T-helper 1 cell (primary cell): ENCODE data around the gene ZNF41.

Experiments used
- DNase-seq, 5 donors: peaks; one replicate each; pipeline ENCODE4 v3.0.0-alpha.2; 2012 to 2020

ZNF41 gene

DNA sequence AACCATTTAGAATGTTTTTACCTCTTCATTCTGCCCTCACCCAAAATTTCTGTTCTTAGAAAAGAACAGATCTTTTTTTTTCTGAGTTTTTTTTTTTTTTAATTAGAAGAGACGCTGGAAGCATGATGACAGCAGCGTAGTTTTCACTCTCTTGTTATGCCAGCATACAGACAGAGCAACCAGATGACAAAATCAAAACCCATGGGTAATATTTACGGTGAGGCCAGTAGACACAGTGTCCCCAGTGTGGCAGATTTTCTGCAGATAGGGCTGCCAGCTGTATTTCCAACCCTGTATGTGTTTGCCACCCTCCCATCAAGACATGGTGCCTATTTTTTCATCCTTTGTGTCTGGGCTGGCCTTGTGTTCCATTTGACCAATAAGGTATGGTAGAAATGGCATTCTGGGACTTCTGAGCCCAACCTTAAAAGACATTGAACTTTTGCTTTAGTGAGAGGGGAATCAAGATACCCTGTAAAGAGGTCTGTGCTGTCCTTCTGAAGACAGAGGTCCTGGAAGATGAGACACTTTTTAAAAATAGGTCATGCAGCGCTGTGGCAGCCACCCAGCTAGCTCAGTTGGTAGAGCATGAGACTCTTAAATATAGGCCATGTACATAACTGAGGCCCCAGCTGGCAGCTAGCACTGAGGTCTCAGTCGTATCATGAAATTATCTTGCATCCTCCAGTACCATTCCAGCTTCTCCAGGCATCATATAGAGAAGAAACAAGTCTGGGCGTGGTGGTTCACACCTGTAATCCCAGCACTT, 6.7 kb upstream of the ZNF41 start:
- no peak for DNase-seq

DNA sequence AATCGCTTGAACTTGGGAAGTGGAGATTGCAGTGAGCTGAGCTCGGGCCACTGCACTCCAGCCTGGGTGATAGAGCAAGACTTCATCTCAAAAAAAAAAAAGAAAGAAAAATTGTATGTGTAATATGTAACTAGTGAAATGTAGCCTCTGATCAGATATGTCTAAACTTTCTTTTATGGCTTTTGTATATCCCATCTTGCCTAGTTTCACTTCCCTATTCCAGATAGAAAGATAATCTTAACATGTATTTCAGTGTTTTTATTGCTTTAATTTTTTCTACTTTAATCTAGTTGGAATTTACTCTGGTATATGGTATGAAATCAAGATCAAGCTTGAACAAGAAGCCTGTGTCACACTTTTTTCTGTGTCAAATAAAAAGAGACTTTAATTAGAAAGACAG, 1.9 kb upstream of the ZNF41 start:
- DNase-seq = no peak

DNA sequence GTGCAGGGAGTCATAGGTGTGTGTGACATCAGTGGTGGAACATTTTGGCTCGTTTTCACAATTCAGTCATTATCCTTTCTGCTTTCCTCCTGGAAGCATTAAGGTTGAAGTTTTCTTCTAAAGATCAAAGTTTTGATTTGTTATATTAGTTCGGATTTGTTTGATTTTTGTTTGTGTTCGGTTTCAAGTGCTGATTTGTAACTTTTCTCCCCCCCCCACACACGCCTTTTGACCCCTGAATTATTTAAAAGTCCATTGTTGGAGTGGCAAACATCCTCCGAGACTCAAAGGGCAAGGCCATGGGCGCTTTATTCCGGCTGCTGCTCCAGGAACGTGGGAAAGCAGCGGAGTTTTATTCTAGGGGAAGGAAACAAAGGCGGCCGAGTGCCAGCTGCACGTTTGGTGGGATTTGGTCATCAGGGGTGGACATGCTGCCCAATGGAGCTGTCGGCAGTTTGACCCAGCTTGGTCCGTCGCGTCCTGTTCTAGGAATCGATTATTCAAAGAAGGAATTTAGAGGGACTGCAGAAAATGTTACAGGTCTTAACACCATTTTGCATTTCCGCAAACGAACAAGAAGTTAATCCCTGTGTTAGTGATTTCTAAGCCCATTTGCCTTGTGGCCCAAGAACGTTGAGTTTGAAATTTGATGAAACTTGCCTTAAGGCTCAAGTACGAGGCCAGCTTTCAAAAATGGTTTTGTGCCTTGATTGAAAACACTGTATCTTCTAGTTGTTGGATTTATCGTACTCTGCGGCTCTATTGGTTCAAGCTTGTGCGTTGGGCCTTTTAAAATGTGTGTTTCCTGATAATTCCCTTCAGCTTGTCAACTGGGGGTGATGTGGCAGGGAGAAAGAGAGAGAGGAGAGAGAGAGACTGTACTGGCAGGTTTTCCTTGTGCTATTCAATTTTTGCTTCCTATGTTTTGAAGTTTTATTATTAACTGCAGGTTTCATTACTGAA, 565 bp upstream of the ZNF41 start:
- DNase-seq = no peak

DNA sequence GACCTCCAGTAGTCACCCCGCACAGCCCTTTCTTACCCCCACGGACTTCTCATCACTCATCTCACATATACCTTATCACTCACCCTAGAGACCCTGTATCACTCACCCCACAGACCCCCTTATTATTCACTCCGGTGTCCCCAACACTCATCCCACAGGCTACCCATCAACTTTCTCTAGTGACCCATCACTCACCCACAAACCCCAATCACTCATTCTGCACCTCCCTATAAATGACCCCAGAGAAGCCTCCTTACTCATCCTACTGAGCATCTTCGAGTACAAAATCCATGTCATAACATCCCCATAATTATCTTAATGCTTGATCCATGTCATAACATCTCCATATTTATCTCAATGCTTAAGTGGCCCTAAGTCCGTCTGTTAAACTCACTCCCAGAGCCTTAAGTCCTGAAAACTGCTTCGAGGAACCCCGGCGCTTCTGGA, 934 bp downstream of the ZNF41 start:
- no peak for DNase-seq

DNA sequence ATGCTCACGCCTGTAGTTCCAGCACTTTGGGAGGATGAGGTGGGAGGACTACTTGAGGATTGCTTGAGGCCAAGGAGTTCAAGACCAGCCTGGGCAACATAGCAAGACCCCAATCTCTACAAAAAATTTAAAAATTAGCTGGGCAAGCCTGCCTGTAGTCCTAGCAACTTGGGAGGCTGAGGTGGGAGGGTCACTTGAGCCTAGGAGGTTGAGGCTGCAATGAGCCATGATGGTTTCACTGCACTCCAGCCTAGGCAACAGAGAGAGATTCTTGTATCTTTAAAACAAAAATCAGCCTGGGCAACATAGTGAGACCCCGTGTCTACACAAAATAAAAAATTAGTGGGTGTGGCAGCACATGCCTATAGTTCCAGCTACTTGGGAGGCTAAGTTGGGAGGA, 1.9 kb downstream of the ZNF41 start:
- no peak for DNase-seq

DNA sequence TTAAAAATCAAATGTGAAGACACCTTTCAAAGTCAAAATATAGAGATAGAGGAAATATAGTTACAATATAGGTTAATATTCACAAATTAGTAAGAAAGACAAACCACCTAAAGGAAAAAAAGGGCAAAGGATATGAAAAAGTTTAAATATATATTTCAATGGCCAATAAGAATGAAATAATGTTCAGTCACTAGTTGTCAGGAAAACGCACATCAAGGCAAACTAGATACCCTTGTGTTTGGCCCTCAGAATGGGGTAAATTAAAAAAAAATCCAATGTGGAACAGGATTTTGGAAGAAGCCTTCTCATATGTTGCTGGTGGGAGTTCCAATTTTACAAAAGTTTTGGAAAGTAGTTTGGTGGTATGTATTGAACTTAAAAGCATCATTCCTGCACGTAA, 2.4 kb downstream of the ZNF41 start:
- DNase-seq = no peak

DNA sequence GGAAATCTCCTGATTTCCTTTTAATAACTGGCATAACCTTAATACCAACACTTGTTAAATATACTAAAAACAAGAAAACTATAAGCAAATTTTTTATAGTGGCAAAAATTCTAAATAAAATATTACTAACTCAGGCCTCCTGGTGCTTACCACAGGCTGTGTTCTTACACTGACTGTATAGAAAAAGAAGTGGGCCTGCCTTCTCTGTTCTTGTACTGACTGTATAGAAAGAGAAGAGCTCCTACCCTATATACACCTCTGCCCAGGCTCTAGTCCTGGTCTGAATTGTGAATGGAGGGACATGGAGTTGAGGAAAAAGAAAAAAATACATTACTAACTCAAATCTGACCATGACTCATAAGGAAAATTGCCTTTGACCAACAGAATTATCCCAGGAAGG, 7.5 kb downstream of the ZNF41 start:
- no peak for DNase-seq

DNA sequence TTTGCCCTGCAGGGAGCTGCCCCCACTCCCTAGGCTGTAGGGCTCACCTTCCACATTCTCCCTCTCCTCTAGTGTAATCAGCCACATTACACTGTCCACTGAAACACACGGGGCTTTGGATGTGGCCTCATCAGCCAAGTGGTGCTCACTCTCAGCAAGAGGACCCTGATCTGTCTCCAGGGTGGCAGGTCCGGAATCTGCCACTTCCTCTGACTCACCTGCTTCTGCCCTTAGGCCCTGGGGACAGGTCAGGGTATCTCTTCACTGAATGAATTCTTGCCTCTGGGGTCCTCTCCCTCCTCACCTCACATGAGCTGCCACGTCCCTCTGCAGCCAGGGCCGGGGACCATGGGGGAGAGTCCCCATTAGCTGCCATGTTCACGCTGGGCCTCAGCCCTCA, 15.9 kb downstream of the ZNF41 start:
- DNase-seq = no peak

DNA sequence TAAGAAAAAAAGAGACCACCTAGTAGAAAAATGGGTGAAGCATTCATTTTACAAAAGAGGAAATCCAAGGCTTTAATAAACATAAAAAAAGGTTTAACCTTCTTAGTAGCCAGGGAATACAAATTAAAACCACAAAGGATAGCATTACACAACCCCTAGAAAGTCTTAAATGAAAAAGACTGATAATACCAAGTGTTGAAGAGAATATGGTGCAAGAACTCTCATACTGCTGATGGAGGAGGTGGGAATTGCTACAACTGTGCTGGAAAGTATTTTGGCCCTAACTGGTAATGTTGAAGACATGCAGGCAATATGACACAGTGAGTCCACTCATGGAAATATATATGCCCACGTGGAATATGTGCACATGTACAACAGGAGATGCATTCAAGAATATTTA, 22.5 kb downstream of the ZNF41 start:
- no peak for DNase-seq

DNA sequence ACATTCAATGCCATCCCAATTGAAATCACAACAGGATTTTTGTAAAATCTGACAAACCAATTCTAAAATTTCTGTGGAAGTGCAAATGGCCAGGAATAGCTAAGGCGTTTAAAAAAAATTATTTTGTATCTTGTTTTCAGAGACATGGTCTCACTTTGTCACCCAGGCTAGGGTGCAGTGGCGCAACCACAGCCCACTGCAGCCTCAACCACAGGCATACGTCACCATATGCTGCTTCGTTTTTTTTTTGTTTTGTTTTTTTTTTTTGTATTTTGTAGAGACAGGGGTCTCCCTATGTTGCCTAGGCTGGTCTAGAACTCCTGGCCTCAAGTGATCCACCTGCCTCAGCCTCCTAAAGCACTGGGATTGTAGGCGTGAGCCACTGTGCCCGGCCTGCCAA, 24.5 kb downstream of the ZNF41 start:
- DNase-seq = no peak

DNA sequence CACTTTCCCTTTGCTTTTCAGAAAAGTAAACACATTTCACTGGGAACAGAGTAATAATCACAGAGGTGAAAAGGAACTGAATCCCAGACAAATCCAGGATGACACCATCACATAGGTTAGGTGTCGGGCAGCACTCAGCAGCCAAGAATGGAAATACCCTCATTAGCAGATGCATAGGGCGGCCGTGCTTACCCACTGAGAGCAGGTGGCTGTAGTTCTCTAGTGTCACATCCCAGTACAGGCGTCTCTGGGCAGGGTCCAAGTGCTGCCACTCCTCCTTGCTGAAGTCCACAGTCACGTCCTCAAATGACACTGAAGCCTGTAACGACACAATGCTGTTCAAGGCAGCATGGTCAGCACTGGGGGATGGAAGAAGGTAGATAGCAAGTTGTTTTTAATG, 26.9 kb downstream of the ZNF41 start:
- no peak for DNase-seq

DNA sequence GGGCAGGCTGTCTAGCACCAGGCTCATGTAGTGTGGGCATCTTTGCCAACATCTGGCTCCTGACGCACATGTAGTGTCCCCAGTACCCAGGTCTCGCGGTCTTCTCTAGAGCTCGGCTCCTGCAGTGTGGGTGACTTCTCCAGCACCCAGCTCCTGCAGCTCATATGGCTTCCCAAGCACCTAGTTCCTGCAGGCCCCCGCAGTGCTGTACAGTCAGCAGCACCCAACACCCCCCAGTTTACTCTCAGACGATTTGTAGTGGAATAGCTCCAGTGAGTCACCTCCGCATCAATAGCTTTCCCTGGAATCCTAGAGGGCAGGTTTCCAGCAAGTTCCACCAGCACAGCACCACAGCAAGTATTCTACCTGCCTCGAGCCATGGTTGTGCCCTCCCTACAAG, 30.9 kb downstream of the ZNF41 start:
- DNase-seq = no peak

DNA sequence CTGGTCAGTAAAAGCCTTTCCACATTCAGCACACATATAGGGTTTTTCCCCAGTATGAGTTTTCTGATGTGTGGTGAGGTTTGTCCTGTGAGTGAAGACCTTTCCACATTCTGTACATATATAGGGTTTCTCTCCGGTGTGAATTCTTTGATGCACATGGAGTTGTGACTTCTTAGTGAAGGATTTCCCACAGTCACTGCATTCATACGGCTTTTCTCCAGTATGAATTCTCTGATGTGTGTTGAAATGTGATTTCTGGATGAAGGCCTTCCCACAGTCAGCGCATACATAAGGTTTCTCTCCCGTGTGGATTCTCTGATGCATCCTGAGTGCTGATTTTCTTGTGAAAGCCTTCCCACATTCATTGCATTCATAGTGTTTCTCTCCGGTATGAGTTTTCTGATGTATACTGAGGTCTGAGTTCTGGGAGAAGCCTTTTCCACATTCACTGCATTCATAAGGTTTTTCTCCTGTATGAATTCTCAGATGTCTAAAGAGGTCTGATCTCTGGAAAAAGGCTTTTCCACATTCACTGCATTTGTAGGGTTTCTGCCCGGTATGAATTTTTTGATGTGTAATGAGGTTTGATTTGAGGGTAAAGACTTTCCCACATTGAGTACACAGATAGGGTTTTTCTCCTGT, 34.7 kb downstream of the ZNF41 start:
- no peak for DNase-seq

DNA sequence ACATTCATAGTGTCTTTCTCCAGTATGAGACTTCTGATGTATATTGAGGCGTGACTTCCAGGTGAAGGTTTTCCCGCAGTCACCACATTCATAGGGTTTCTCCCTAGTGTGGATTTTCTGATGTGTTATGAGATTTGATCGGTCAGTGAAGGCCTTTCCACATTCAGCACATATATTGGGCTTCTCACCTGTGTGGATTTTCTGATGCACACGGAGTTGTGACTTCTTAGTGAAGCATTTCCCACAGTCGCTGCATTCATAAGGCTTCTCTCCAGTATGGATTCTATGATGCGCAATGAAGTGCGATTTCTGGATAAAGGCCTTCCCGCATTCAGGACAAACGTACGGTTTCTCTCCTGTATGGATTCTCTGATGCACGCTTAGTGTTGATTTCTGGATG, 35.4 kb downstream of the ZNF41 start:
- DNase-seq = no peak

DNA sequence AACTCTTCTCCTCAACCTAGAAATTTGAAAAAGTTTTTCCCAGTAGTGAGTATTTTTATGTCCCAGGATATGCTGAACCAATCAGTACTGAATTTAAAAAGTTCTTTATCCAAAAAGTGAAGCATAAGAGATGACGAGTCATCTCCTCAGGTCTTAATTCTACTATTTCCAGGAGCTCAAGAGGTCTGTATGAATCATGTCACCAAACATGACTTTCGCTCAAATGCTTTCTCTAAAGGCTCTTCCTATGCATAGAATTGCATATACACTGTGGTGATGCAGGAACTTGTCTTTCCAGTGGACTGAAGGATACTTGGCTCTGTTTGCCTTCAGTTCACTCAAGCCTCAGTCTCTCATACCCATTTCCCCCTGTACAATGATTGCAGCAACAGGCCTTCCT, 36.1 kb downstream of the ZNF41 start:
- no peak for DNase-seq

DNA sequence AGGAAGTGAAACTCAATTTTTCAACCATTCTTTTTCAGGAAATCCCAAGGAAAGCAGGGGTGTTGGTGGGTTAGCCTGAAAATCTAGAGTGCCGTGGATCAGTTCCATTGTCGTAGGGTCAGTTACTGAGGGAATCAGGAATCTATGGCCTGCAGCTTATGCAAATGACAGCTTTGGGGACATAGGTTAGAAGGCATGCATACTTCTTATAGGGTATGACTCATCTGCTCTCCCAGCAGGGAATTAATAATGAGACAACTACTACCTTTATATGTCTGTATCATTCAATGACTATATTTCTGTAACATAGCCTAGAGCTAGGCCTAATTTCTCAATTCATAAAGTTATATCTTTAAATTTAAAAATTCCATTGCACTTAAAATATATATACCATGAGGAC, 36.6 kb downstream of the ZNF41 start:
- no peak for DNase-seq

DNA sequence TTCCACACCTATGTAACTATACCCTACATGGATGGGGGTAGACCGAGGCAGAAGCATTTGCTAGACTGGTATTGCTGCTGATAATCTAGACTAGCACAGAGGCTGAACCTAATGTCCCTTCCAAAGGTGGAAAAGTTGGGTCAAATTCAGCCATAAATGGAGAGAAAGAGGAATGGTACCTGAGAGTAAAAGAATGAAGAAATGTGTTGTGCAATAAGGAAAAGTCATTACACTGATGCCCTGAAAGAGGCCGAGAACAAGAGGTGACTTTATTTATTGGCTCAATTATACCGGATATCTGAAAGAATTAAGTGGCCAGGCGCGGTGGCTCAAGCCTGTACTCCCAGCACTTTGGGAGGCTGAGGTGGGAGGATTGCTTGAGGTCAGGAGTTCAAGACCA, 52.1 kb downstream of the ZNF41 start:
- no peak for DNase-seq

DNA sequence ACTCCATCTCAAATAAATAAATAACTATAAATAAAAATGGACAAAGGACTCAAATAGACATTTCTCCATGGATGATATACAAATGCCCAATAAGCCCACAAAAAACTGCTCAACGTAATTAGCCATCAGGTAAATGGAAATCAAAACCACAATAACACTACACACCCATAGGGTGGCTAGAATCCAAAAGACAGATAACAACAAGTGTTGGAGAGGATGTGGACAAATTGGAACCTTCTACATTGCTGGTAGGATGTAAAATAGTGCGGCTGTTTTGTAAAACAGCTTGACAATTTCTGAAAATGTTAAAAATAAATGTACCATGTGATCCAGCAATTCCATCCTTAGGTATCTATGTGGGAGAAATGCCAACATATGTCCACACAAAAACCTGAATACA, 60.6 kb downstream of the ZNF41 start:
- no peak for DNase-seq

DNA sequence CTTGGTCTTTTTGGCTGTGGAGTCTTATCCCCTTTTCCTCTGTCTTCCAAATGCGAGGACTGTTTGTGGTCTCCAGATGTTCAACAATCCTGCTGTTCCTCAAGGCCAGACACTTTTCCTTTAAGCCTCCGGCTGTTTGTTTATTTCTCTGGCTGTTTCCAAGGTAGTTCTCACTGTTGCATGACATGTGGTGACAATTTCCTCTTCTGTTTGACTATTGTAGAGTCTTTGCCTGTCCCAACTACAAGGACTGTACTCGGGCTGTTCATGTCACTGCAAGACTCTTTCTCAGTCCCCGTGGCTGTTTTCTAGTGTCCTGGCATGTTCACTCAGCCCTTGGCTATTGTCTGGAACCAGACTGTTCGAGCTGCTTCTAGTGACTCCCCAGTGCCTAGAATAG, 62.1 kb downstream of the ZNF41 start:
- no peak for DNase-seq

DNA sequence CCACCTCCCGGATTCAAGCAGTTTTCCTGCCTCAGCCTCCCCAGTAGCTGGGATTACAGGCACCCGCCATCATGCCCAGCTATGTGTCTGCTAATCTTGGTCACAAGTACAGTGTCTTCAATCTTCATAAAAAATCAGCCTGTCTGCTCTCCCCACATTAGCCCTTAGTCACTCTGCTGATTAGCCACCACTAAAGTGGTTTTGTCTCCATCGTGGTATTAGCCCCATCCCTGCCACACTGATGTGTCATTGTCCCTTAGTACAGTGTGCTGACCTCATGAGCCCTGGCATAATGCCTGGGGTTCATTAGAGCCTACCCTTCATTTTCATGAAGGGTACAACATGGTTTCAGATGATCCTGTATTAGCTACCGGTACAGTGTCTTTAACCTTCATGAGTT, 62.8 kb downstream of the ZNF41 start:
- no peak for DNase-seq

DNA sequence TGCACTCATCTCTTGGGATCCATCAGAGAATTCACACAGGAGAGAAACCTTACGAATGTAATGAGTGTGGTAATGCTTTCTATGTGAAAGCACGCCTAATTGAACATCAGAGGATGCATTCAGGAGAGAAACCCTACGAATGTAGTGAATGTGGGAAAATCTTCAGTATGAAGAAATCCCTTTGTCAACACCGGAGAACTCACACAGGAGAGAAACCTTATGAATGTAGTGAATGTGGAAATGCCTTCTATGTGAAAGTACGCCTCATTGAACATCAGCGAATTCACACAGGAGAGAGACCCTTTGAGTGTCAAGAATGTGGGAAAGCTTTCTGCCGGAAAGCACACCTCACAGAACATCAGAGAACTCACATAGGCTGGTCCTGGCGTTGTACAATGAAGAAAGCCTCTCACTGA, 69.8 kb downstream of the ZNF41 start:
- DNase-seq = no peak
